Heart left ventricle (tissue), 16 donors: ENCODE results near the gene TENT4B. TPM values are rescaled to one million over a fixed set of nuclear protein-coding genes. Genes with fewer than 3 reads are reported as not detected.

Experiments
- ATAC-seq, 4 donors: fragments of 200-7000 bp; cut with Tn5 transposase; one replicate each; pipeline ENCODE4 v1.9.1; 2020 to 2022; ENCODE audit warnings: moderate library complexity in 4 of 4, mild to moderate bottlenecking in 3 of 4, moderate number of reproducible peaks in 1 of 4
- DNase-seq, 5 donors: peaks; one replicate each; pipeline ENCODE4 v3.0.0-alpha.2; 2020
- H3K27ac ChIP-seq, 12 donors: fragments of 200-600 bp; sonication (generic) in 4 of 12; one replicate each; pipeline versions ENCODE4 v1.5.0 to v1.8.0; 2016 to 2022; ENCODE audit warnings: mild to moderate bottlenecking in 2 of 12
- H3K27me3 ChIP-seq, 9 donors: fragments of 200-600 bp; sonication (generic) in 2 of 9; one replicate each; pipeline versions ENCODE4 v1.5.1 to v1.8.0; 2016 to 2022; ENCODE audit warnings: mild to moderate bottlenecking in 3 of 9
- H3K36me3 ChIP-seq, 9 donors: fragments of 200-600 bp; sonication (generic) in 2 of 9; one replicate each; pipeline versions ENCODE4 v1.5.0 to v1.8.0; 2018 to 2022; ENCODE audit warnings: mild to moderate bottlenecking in 2 of 9
- H3K4me1 ChIP-seq, 12 donors: fragments of 200-600 bp; sonication (generic) in 4 of 12; one replicate each; pipeline versions ENCODE4 v1.5.0 to v1.8.0; 2016 to 2022; ENCODE audit warnings: mild to moderate bottlenecking in 3 of 12
- H3K4me3 ChIP-seq, 12 donors: fragments of 200-600 bp; sonication (generic) in 4 of 12; one replicate each; pipeline versions ENCODE4 v1.5.0 to v1.8.0; 2017 to 2022; ENCODE audit warnings: mild to moderate bottlenecking in 9 of 12, moderate library complexity in 4 of 12
- H3K9me3 ChIP-seq, 12 donors: fragments of 200-600 bp; sonication (generic) in 4 of 12; one replicate each; pipeline versions ENCODE4 v1.5.0 to v1.8.0; 2016 to 2022; ENCODE audit warnings: mild to moderate bottlenecking in 1 of 12
- POLR2A ChIP-seq, 2 donors: fragments of 450-650 bp; IDR thresholded peaks; one replicate each; pipeline ENCODE4 v1.6.1; 2017; ENCODE audit warnings: antibody characterized with exemption in 2 of 2, mild to moderate bottlenecking in 2 of 2, moderate library complexity in 2 of 2
- WGBS, 4 donors: extraction: QIAGEN DNeasy Blood & Tissue Kit in 2 of 4; methylation state at CpG; one replicate each; pipeline versions ENCODE4 v1.1.5 to v1.1.7; 2013 to 2018; 5-methylcytosine and 5-hydroxymethylcytosine counted together
- intact Hi-C, 10 donors: fragments of 100-400 bp; cut with DNase I; formaldehyde crosslinking; loops; one replicate each; pipeline versions ENCODE4 v1.11.1 to v1.14.2; 2022
- polyA plus RNA-seq, 2 donors: library from polyadenylated mRNA; stranded (reverse); fragments of 200-250 nt; gene quantifications; one replicate each; pipeline ENCODE4 v1.2.3, GENCODE V29; 2013
- total RNA-seq, 9 donors: library from RNA; depleted of rRNA in 2 of 9; stranded (reverse); fragments of >200 nt in 2 of 9; fragmentation: NEBNext Ultra II Directional in 3 of 9; extraction: Animal tissue kit (Norgen Biotek cat#: 25700) in 3 of 9; gene quantifications; one replicate each; pipeline versions ENCODE4 v1.1.0 to v1.2.4, GENCODE V29; 2016 to 2023
- TF ChIP-seq, protein P1 (sequence below), 12 donors: fragments of 200-600 bp; sonication (generic) in 4 of 12; IDR thresholded peaks; one replicate each; pipeline versions ENCODE4 v1.5.0 to v1.8.0; 2018 to 2022; ENCODE audit warnings: antibody characterized with exemption in 12 of 12, mild to moderate bottlenecking in 5 of 12
- donor health status: ischemic (EF 13 %, LVEDD 7.1; RV severe dilation, severe dysfunction).
- donor health status: healthy with polysubstance abuse.
- donor health status: DM: no; HTN: yes; CAD: no.
- donor health status: DM: no; HTN: no; CAD: no.
- donor health status: ischemic (EF 25% LVEDD 6.9; RV normal size, moderate dysfunction).
- donor health status: ischemic (EF 25% LVEDD 5.7; RV mildly dilated, moderate dysfunction).
- donor health status: healthy.
- donor health status: DM: yes; HTN: yes; CAD: no.
- donor health status: ischemic (EF 35%, LVEDD 5.7; RV mildly dilated, moderate dysfunction).
- donor health status: nonischemic (EF 11% LVEDD 7.7; RV severe dilation, severe dysfunction).
- donor health status: DM: yes; HTN: yes; CAD: no.
- donor health status: PGD.
- donor health status: ischemic (EF 29% LVEDD 5.4; RV normal size, mild dysfunction).
- donor health status: nonischemic (EF 23%, LVEDD 6.1; RV moderate dilation, normal function).

TENT4B gene
- total and polyA plus RNA-seq, 11 donors, result 2.2 to 8.8 (median 6.5) TPM

DNA sequence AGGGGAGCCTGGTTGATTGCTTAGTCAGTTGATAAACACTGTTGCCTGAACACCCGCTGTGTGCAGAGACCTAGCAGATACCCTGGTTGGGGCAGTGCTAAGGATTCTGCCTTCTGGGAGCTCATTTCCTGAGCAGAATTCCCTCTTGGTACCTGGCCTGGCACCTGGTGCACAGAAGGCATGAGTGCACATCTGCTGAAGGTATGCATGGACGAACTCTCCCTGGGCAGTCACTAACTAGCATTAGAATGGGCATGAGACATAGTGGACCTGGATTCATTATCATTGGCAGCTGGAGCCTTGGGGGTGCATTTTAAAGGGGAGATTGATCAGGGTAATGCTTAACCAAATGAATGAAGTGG lies 126.4 kb downstream of the TENT4B start:
- no peak for TF ChIP-seq POLR2A (IDR thresholded peaks at IDR 0.05)
- TF ChIP-seq, protein P1, sequence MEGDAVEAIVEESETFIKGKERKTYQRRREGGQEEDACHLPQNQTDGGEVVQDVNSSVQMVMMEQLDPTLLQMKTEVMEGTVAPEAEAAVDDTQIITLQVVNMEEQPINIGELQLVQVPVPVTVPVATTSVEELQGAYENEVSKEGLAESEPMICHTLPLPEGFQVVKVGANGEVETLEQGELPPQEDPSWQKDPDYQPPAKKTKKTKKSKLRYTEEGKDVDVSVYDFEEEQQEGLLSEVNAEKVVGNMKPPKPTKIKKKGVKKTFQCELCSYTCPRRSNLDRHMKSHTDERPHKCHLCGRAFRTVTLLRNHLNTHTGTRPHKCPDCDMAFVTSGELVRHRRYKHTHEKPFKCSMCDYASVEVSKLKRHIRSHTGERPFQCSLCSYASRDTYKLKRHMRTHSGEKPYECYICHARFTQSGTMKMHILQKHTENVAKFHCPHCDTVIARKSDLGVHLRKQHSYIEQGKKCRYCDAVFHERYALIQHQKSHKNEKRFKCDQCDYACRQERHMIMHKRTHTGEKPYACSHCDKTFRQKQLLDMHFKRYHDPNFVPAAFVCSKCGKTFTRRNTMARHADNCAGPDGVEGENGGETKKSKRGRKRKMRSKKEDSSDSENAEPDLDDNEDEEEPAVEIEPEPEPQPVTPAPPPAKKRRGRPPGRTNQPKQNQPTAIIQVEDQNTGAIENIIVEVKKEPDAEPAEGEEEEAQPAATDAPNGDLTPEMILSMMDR (IDR thresholded peaks at IDR 0.05), result no peak
- 44 to 74% (median 70%) methylated on average over 2 of the region's 2 CpGs for WGBS, 4 donors
- peaks cover 0 to 97% (median 9%) of the 10 kb centered on the region in 12 donors for H3K4me1 ChIP-seq
- H3K4me3 ChIP-seq, result peak overlapping the region in 3 of 12 donors; percentile 1 to 47 (median 11)
- H3K9me3 ChIP-seq, result peaks cover 0 to 7% (median 0%) of the 10 kb centered on the region in 12 donors
- intact Hi-C loops, result no loop called here
- no peaks in the 10 kb centered on the region for H3K36me3 ChIP-seq
- H3K27ac ChIP-seq, result peak overlapping the region in 1 of 12 donors; percentile 95
- no peaks in the 10 kb centered on the region for H3K27me3 ChIP-seq
- DNase-seq (peak in 1 of 5 donors; percentile 9), ATAC-seq (no peak)

DNA sequence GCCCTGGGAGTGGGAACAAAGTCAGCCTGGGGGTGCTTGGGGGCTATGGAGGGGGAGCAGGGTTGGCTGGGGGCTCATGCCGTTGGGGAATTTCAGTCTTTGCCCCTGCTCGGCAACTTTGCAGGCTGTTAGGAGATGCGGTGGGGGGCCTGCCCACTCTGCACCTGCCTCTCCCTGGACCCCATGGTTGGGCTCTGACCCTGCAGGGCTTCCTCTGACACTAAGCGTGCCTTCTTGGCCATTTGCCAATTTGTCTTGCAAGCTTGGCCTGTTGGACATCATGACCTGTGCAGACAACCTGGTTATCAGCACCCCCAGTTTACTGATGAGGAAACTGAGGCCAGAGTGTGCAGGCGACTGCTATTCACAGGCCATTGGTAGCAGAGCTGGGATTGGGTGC lies 127.8 kb downstream of the TENT4B start:
- ATAC-seq (no peak), DNase-seq (peak in 2 of 5 donors; percentile 25 to 36)
- H3K27ac ChIP-seq, result peak overlapping the region in 3 of 12 donors; percentile 20 to 95 (median 60)
- TF ChIP-seq, protein P1 (IDR thresholded peaks at IDR 0.05), result no peak
- TF ChIP-seq POLR2A (IDR thresholded peaks at IDR 0.05), result no peak
- H3K9me3 ChIP-seq, result peaks cover 0 to 7% (median 0%) of the 10 kb centered on the region in 12 donors
- peaks cover 0 to 94% (median 9%) of the 10 kb centered on the region in 12 donors for H3K4me1 ChIP-seq
- WGBS, 4 donors, result 75 to 98% (median 92%) methylated on average over 5 of the region's 5 CpGs
- H3K36me3 ChIP-seq, result no peaks in the 10 kb centered on the region
- no peaks in the 10 kb centered on the region for H3K27me3 ChIP-seq
- peak overlapping the region in 3 of 12 donors; percentile 15 to 47 (median 20) for H3K4me3 ChIP-seq
- intact Hi-C loops, result no loop called here

Other genes starting within 250 kb of the TENT4B start
- gene CNEP1R1, start 128.1 kb upstream of the TENT4B start, total RNA-seq, result 10 to 100 TPM; 10.9 to 23.9 (median 17.9) TPM
- 10 to 100 TPM; 16.4 to 16.6 TPM for gene CNEP1R1, start 128.1 kb upstream of the TENT4B start, polyA plus RNA-seq
- 10 to 100 TPM in 8 of 9 donors, 1 to 10 TPM in 1; 9.5 to 21.2 (median 11.9) TPM for gene HEATR3, start 87.3 kb upstream of the TENT4B start, total RNA-seq
- 1 to 10 TPM; 2.4 to 7.1 TPM for gene HEATR3, start 87.3 kb upstream of the TENT4B start, polyA plus RNA-seq
- 10 to 100 TPM in 3 of 9 donors, 1 to 10 TPM in 6; 3.2 to 46.7 (median 9.0) TPM for gene ADCY7, start 113.2 kb downstream of the TENT4B start, total RNA-seq
- 1 to 10 TPM; 3.8 to 5.3 TPM for gene ADCY7, start 113.2 kb downstream of the TENT4B start, polyA plus RNA-seq
- 10 to 100 TPM; 29.8 to 49.7 (median 45.3) TPM for gene BRD7, start 215.7 kb downstream of the TENT4B start, total RNA-seq
- 10 to 100 TPM; 35.5 to 43.7 TPM for gene BRD7, start 215.7 kb downstream of the TENT4B start, polyA plus RNA-seq